Measurements from ENCODE around the gene DSG1.
"Not testable (repeated sequence)": the region's sequence is repeated elsewhere in the genome, so short reads cannot be mapped to it uniquely, and the experiment has no call there.

DSG1 gene

GRCh38 chr18:31317860-31318259, at the start of gene DSG1:
DSG1 (plus strand) TSS chr18:31318160; CDS start chr18:31318301, 141 bp downstream.
- peaks cover 0 to 4% of the 10 kb centered on the region in 2 donors for H3K9me3 Mint-ChIP-seq
- ATAC-seq, result no peak
- H3K27me3 Mint-ChIP-seq, result no peaks in the 10 kb centered on the region
- H3K4me3 Mint-ChIP-seq, result no peak within 1 kb of the TSS
- DNase-seq, result no peak
- no peak within 1 kb of the TSS for H3K27ac Mint-ChIP-seq
- no peaks in the 10 kb centered on the region for H3K4me1 Mint-ChIP-seq

GRCh38 chr18:31268985-31269406, 49.0 kb upstream of the DSG1 start:
- H3K4me1 Mint-ChIP-seq, result peaks cover 6% of the 10 kb centered on the region
- ATAC-seq, result no peak
- H3K27me3 Mint-ChIP-seq, result no peaks in the 10 kb centered on the region

DNA sequence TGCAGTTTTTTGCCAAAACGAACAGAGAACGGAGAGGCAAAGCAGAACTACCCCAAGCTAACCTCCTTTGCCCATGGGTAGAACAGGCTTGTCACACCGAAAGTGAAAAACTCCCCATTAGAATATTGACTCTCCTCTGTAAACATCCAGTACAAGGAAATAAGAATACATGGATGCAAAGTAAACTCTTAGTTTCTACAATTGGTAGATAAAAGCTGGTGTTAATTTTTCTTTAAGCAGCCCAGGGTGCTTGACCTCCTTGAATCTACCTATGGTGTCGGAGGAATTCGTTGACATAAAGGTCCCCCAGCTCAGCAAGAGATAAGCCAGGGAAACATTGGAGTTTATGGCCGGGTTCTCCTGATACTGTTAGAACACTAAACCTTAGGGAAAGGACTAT, 48.4 kb upstream of the DSG1 start:
- H3K4me3 Mint-ChIP-seq, result no peak overlapping the region
- peaks cover 6% of the 10 kb centered on the region for H3K4me1 Mint-ChIP-seq
- H3K27ac Mint-ChIP-seq, result no peak overlapping the region
- ATAC-seq (no peak), DNase-seq (no peak)
- H3K9me3 Mint-ChIP-seq, result peaks cover 0 to 6% of the 10 kb centered on the region in 2 donors
- H3K27me3 Mint-ChIP-seq, result no peaks in the 10 kb centered on the region

More at GRCh38 chr18:31268985-31269406, 49.0 kb upstream of the DSG1 start:
- no peak for DNase-seq
- Mint-ChIP-seq H3K27ac (no peak overlapping the region), H3K9me3 (peaks cover 0 to 6% of the 10 kb centered on the region in 2 donors), H3K4me3 (no peak overlapping the region)

DNA sequence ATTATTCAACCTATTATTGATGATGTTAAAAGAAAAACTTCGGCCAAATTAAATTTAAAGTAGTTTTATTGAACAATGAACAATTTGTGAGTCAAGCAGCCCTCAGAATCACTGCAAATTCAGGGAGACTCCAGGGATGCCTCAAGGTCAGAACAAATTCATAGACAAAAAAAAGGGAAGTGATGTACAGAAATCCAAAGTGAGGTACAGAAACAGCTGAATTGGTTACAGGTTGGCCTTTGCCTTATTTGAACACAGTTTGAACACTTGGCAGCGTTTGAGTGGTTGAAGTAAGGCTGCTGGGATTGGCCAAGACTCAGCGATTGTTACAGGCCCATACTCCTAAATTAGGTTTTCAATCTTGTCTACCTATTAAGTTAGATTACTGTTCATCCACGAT, 47.4 kb upstream of the DSG1 start:
- ATAC-seq (no peak), DNase-seq (no peak)
- no peak overlapping the region for H3K27ac Mint-ChIP-seq
- H3K4me1 Mint-ChIP-seq, result peaks cover 6% of the 10 kb centered on the region
- H3K9me3 Mint-ChIP-seq, result peaks cover 0 to 6% of the 10 kb centered on the region in 2 donors
- no peak overlapping the region for H3K4me3 Mint-ChIP-seq
- no peaks in the 10 kb centered on the region for H3K27me3 Mint-ChIP-seq

DNA sequence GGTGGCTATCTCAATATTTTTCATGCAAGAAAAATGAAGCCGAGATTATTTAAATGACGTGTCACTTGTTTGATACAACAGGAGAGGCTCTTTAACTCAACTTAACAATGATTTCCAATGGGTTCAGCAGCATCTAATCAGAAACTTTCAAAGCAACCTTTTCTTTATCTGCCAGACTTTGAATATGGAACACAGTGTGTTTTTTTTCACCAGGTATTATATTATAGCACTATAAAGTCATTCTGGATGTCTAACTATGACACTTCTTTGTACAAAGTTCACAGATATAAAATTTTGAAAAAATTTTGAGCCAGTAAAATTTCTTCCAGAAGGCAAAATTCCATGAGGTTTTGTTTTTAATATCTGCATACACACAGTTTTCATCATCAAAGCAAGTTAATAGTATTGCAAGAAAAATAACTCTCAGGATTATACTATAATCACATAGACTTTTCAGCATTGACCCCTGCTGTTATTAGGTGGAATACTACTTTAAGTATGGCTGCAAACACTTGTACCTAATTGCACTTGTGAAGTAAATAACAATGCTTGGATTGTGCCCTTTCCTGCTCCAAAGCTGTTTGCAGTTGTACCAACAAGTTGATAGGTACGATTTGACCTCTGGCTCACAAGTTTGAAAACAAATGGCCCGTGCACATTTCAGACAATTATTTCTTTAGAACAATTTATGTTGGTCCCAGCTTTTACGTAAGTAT, 44.0 kb upstream of the DSG1 start:
- Mint-ChIP-seq H3K9me3 (peaks cover 0 to 6% of the 10 kb centered on the region in 2 donors), H3K4me3 (no peak overlapping the region)

GRCh38 chr18:31274931-31275330, 43.0 kb upstream of the DSG1 start:
- DNase-seq (no peak), ATAC-seq (no peak)
- H3K9me3 Mint-ChIP-seq, result peaks cover 0 to 6% of the 10 kb centered on the region in 2 donors
- no peaks in the 10 kb centered on the region for H3K27me3 Mint-ChIP-seq
- H3K27ac Mint-ChIP-seq, result no peak overlapping the region
- H3K4me1 Mint-ChIP-seq, result no peaks in the 10 kb centered on the region
- H3K4me3 Mint-ChIP-seq, result no peak overlapping the region

More for the DNA sequence above, 44.0 kb upstream of the DSG1 start:
- no peak for ATAC-seq
- Mint-ChIP-seq H3K4me1 (no peaks in the 10 kb centered on the region), H3K27me3 (no peaks in the 10 kb centered on the region), H3K27ac (no peak overlapping the region)
- no peak for DNase-seq

DNA sequence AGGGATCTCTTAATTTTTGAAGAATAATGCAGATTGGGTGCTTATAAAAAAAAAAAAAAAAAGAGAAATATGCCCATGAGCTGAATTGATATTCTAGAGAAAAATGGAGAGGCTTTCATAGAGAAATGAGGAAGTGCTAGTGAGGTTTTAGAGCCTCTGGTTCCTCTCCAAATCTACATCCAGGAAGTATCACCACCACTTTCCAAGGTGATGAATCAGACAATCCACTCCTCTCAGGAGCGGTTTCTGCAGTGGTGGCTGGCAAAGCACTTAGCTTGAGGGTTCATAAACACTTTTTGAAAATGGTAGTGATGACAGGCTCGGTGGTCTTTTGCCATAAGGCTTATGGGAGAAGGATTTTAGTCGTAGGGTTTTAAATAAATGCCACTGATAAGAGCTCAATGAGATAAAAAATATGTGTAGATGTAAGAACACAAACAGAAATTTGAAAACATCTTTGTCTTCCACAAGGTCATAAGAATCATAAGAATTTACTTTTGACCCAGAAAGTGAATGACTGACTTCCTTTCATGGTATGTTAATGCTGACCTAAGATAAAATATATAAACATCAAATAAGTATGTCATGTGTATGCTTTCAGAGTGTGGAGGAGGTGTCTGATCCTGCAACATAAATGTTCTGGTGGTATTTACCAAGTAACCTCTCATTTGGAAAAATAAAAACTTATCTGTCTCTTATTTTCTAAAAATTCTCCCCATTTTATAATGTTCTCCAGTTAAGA, 42.1 kb upstream of the DSG1 start:
- Mint-ChIP-seq H3K27me3 (no peaks in the 10 kb centered on the region), H3K4me1 (no peaks in the 10 kb centered on the region), H3K27ac (no peak overlapping the region), H3K4me3 (no peak overlapping the region), H3K9me3 (peaks cover 0 to 6% of the 10 kb centered on the region in 2 donors)
- DNase-seq (no peak), ATAC-seq (no peak)

DNA sequence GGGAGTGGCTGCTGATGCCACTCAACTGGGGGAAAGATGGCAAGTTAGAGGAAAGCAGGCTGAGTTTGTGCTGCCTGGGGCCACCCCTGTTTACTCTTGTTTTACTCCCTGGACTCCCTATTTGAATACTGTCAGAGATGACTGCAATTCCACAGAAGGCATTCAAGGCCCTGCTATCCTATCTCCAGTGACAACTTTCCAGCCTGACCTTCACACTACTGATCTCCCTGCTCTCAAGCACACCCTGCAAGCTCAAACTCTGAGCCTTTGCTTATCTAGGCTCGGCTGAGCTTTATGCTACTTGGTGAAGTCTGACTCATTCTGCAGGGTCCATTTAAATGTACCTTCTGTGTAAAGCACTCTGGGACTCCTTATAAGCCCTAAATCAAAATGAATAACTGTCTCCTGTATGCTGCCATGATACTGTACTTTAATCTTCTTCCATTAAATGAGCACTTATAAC, 39.3 kb upstream of the DSG1 start:
- no peaks in the 10 kb centered on the region for H3K4me1 Mint-ChIP-seq
- no peak overlapping the region for H3K4me3 Mint-ChIP-seq
- no peak for DNase-seq

GRCh38 chr18:31280502-31280901, 37.5 kb upstream of the DSG1 start:
- no peak for ATAC-seq
- Mint-ChIP-seq H3K27ac (no peak overlapping the region), H3K27me3 (no peaks in the 10 kb centered on the region), H3K9me3 (peaks cover 0 to under 1% of the 10 kb centered on the region in 2 donors), H3K4me3 (no peak overlapping the region), H3K4me1 (no peaks in the 10 kb centered on the region)
- DNase-seq, result no peak

More for the DNA sequence above, 39.3 kb upstream of the DSG1 start:
- Mint-ChIP-seq H3K27ac (no peak overlapping the region), H3K27me3 (no peaks in the 10 kb centered on the region), H3K9me3 (no peaks in the 10 kb centered on the region)
- ATAC-seq, result no peak

GRCh38 chr18:31281437-31281836, 36.5 kb upstream of the DSG1 start:
- no peaks in the 10 kb centered on the region for H3K4me1 Mint-ChIP-seq
- no peak overlapping the region for H3K27ac Mint-ChIP-seq
- H3K27me3 Mint-ChIP-seq, result no peaks in the 10 kb centered on the region
- no peak for DNase-seq
- no peak overlapping the region for H3K4me3 Mint-ChIP-seq
- H3K9me3 Mint-ChIP-seq, result peaks cover 5 to 7% of the 10 kb centered on the region in 2 donors
- ATAC-seq, result no peak

GRCh38 chr18:31289446-31289845, 28.5 kb upstream of the DSG1 start:
- not testable (repeated sequence) for DNase-seq, H3K27ac Mint-ChIP-seq, H3K4me1 Mint-ChIP-seq, H3K4me3 Mint-ChIP-seq, ATAC-seq, H3K27me3 Mint-ChIP-seq
- H3K9me3 Mint-ChIP-seq, result peaks cover 36 to 57% of the 10 kb centered on the region in 2 donors

DNA sequence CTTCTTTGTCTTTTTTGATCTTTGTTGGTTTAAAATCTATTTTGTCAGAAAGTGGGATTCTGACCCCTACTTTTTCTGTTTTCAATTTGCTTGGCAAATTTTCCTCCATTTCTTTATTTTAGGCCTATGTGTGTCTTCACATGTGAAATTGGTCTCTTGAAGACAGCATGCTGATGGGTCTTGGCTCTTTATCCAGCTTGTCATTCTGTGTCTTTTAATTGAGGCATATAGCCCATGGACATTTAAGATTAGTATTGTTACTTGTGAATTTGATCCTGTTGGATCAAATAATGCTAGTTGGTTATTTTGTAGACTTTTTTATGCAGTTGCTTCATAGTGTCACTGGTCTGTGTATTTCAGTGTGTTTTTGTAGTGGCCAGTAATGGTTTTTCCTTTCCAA, 26.3 kb upstream of the DSG1 start:
- DNase-seq, result no peak
- no peak for ATAC-seq
- no peaks in the 10 kb centered on the region for H3K27me3 Mint-ChIP-seq
- peaks cover 28 to 52% of the 10 kb centered on the region in 2 donors for H3K9me3 Mint-ChIP-seq
- H3K4me1 Mint-ChIP-seq, result no peaks in the 10 kb centered on the region
- no peak overlapping the region for H3K27ac Mint-ChIP-seq
- no peak overlapping the region for H3K4me3 Mint-ChIP-seq

- H3K27ac Mint-ChIP-seq, result no peak overlapping the region
- H3K9me3 Mint-ChIP-seq, result peaks cover 19 to 29% of the 10 kb centered on the region in 2 donors
- no peaks in the 10 kb centered on the region for H3K4me1 Mint-ChIP-seq
- ATAC-seq (no peak), DNase-seq (no peak)
- no peaks in the 10 kb centered on the region for H3K27me3 Mint-ChIP-seq
- H3K4me3 Mint-ChIP-seq, result no peak overlapping the region
Observed at GRCh38 chr18:31294199-31294747, 23.7 kb upstream of the DSG1 start.

- ATAC-seq (no peak), DNase-seq (no peak)
- Mint-ChIP-seq H3K4me1 (no peaks in the 10 kb centered on the region), H3K4me3 (no peak overlapping the region), H3K27ac (no peak overlapping the region), H3K9me3 (peaks cover 6 to 10% of the 10 kb centered on the region in 2 donors), H3K27me3 (no peaks in the 10 kb centered on the region)
Observed at GRCh38 chr18:31297248-31297647, 20.7 kb upstream of the DSG1 start.

- Mint-ChIP-seq H3K4me3 (no peak overlapping the region), H3K27ac (no peak overlapping the region), H3K4me1 (no peaks in the 10 kb centered on the region), H3K9me3 (peaks cover 0 to 6% of the 10 kb centered on the region in 2 donors), H3K27me3 (no peaks in the 10 kb centered on the region)
- no peak for ATAC-seq
- no peak for DNase-seq
Observed at GRCh38 chr18:31301201-31301655, 16.7 kb upstream of the DSG1 start.

GRCh38 chr18:31302991-31303390, 15.0 kb upstream of the DSG1 start:
- Mint-ChIP-seq H3K4me1 (no peaks in the 10 kb centered on the region), H3K27me3 (no peaks in the 10 kb centered on the region), H3K27ac (no peak overlapping the region), H3K9me3 (peaks cover 0 to 6% of the 10 kb centered on the region in 2 donors), H3K4me3 (no peak overlapping the region)
- DNase-seq (no peak), ATAC-seq (no peak)

All from stimulated activated naive CD8-positive, alpha-beta T cell treated with anti-CD3 and anti-CD28 coated beads, Interleukin-15, amount 100 ng/mL, for 72 hours (primary cell).